H1 (cell line): ENCODE measurements around the gene NR1I2. TPM values are rescaled to one million over a fixed set of nuclear protein-coding genes. Genes with fewer than 3 reads are reported as not detected.

ENCODE experiments used
- CTCF ChIA-PET: fragments of 300-600 bp; sonication (Branson Sonifier 250); formaldehyde crosslinking; loops from one replicate; lab custom pipeline; 2021; ENCODE audit not compliant: partially characterized antibody; lab: Charles Lee
- POLR2A ChIA-PET: fragments of 300-600 bp; sonication (Branson Sonifier 250); formaldehyde crosslinking; loops from one replicate; lab custom pipeline; 2021; ENCODE audit warnings: inconsistent platforms; ENCODE audit not compliant: partially characterized antibody; lab: Charles Lee
- DNase-seq, 2 experiments: peaks; one replicate each; pipeline versions ENCODE4 v3.0.0 to v3.0.0-alpha.2; 2010 to 2022; ENCODE audit warnings: low spot score in 2 of 2, low read depth in 1 of 2, mixed read lengths in 1 of 2
- FAIRE-seq: peaks from 2 replicates; lab custom pipeline; 2011; peaks lifted over from hg19 to GRCh38; lab: Jason Lieb, UNC
- H2AFZ ChIP-seq: 2 replicates; pipeline ENCODE4 v1.8.1; 2012; ENCODE audit warnings: low read length, inconsistent platforms
- H2AK5ac ChIP-seq: 2 replicates; pipeline ENCODE4 v1.6.1; 2013; ENCODE audit warnings: low read depth, low read length
- H2BK120ac ChIP-seq: replicated peaks from 2 replicates; pipeline ENCODE3; 2013; ENCODE audit warnings: low read depth, low read length, inconsistent platforms
- H2BK12ac ChIP-seq: 2 replicates; pipeline ENCODE4 v1.6.1; 2013; ENCODE audit warnings: low read depth, low read length
- H2BK15ac ChIP-seq: 2 replicates; pipeline ENCODE4 v1.6.1; 2013; ENCODE audit warnings: low read length
- H2BK20ac ChIP-seq: 2 replicates; pipeline ENCODE4 v1.6.1; 2013; ENCODE audit warnings: low read length
- H2BK5ac ChIP-seq: 2 replicates; pipeline ENCODE4 v1.6.1; 2013; ENCODE audit warnings: low read depth, low read length
- H3K14ac ChIP-seq: 2 replicates; pipeline ENCODE4 v1.6.1; 2013; ENCODE audit warnings: inconsistent platforms; ENCODE audit not compliant: insufficient read length
- H3K18ac ChIP-seq: 2 replicates; pipeline ENCODE4 v1.6.1; 2013; ENCODE audit warnings: low read length; ENCODE audit errors: extremely low read depth
- H3K23ac ChIP-seq: 2 replicates; pipeline ENCODE4 v1.6.1; 2013; ENCODE audit warnings: inconsistent platforms; ENCODE audit not compliant: insufficient read length
- H3K23me2 ChIP-seq: 2 replicates; pipeline ENCODE4 v1.6.1; 2013; ENCODE audit warnings: low read depth, low read length
- H3K27ac ChIP-seq: 2 replicates; pipeline ENCODE4 v1.6.1; 2011; ENCODE audit warnings: low read depth, low read length, inconsistent platforms
- H3K27me3 ChIP-seq, 4 experiments: replicated peaks in 1 of 4; 1 replicate in 1 of 4; 2 replicates in 3 of 4; pipeline versions ENCODE4 v1.6.1 to v1.8.1; 2011 to 2013; ENCODE audit warnings: low read length in 3 of 4, mild to moderate bottlenecking in 3 of 4, inconsistent platforms in 2 of 4, mixed read lengths in 2 of 4, moderate library complexity in 1 of 4; ENCODE audit not compliant: control insufficient read depth in 3 of 4, insufficient read depth in 3 of 4; ENCODE audit errors: extremely low read depth in 1 of 4
- H3K36me3 ChIP-seq, 4 experiments: 2 replicates each; pipeline versions ENCODE4 v1.6.1 to v1.8.1; 2011 to 2013; ENCODE audit warnings: mild to moderate bottlenecking in 4 of 4, low read length in 3 of 4, moderate library complexity in 2 of 4, control low read depth in 1 of 4, inconsistent platforms in 1 of 4; ENCODE audit not compliant: insufficient read depth in 4 of 4, control insufficient read depth in 2 of 4
- H3K4ac ChIP-seq: replicated peaks from 2 replicates; pipeline ENCODE3; 2013; ENCODE audit warnings: low read length, low read depth, mixed read lengths, inconsistent platforms; ENCODE audit not compliant: insufficient read length
- H3K4me1 ChIP-seq, 4 experiments: replicated peaks in 1 of 4; 1 replicate in 1 of 4; 2 replicates in 3 of 4; pipeline versions ENCODE4 v1.6.1 to v1.8.1; 2011 to 2013; ENCODE audit warnings: low read length in 3 of 4, inconsistent platforms in 2 of 4, mixed read lengths in 1 of 4; ENCODE audit not compliant: insufficient read depth in 4 of 4, control insufficient read depth in 3 of 4
- H3K4me2 ChIP-seq, 2 experiments: 2 replicates each; pipeline versions ENCODE4 v1.6.1 to v1.8.1; 2011 to 2013; ENCODE audit warnings: low read depth in 2 of 2, low read length in 2 of 2, control low read depth in 1 of 2, inconsistent platforms in 1 of 2, mild to moderate bottlenecking in 1 of 2; ENCODE audit not compliant: insufficient read depth in 1 of 2
- H3K4me3 ChIP-seq, 4 experiments: fragments of 200-600, 300-600 bp in 1 of 4; sonication (generic), shearing (Covaris generic), sonication (Bioruptor Twin) in 1 of 4; 2 replicates each; pipeline versions ENCODE4 v1.5.1 to v1.8.1; 2011 to 2016; ENCODE audit warnings: low read length in 4 of 4, low read depth in 3 of 4, control low read depth in 2 of 4, inconsistent platforms in 2 of 4, mild to moderate bottlenecking in 2 of 4, mixed read lengths in 1 of 4, moderate library complexity in 1 of 4; ENCODE audit not compliant: insufficient read depth in 2 of 4; ENCODE audit errors: extremely low read depth in 1 of 4
- H3K56ac ChIP-seq: replicated peaks from 2 replicates; pipeline ENCODE3; 2013; ENCODE audit warnings: low read depth, mild to moderate bottlenecking, mixed read lengths, low read length, inconsistent platforms; ENCODE audit not compliant: insufficient read length
- H3K79me1 ChIP-seq: 2 replicates; pipeline ENCODE4 v1.6.1; 2013; ENCODE audit warnings: low read depth, low read length, control low read depth
- H3K79me2 ChIP-seq, 2 experiments: 2 replicates each; pipeline versions ENCODE4 v1.6.1 to v1.8.1; 2012 to 2013; ENCODE audit warnings: low read length in 2 of 2, mild to moderate bottlenecking in 2 of 2, inconsistent platforms in 1 of 2; ENCODE audit not compliant: insufficient read depth in 2 of 2, control insufficient read depth in 1 of 2
- H3K9ac ChIP-seq, 4 experiments: replicated peaks in 1 of 4; 1 replicate in 1 of 4; 2 replicates in 3 of 4; pipeline versions ENCODE4 v1.6.1 to v1.8.1; 2011 to 2013; ENCODE audit warnings: low read depth in 3 of 4, low read length in 3 of 4, control low read depth in 2 of 4, mild to moderate bottlenecking in 2 of 4, moderate library complexity in 2 of 4, inconsistent platforms in 1 of 4; ENCODE audit errors: extremely low read depth in 1 of 4
- H3K9me3 ChIP-seq, 2 experiments: 2 replicates each; pipeline versions ENCODE4 v1.6.1 to v1.8.1; 2012 to 2013; ENCODE audit warnings: mild to moderate bottlenecking in 2 of 2, moderate library complexity in 2 of 2, control low read depth in 1 of 2, inconsistent platforms in 1 of 2, low read depth in 1 of 2, low read length in 1 of 2, mixed read lengths in 1 of 2; ENCODE audit not compliant: insufficient read depth in 2 of 2
- H4K20me1 ChIP-seq, 2 experiments: replicated peaks in 1 of 2; 2 replicates each; pipeline versions ENCODE3 to v1.8.1; 2011 to 2013; ENCODE audit warnings: inconsistent platforms in 2 of 2, low read length in 2 of 2, mild to moderate bottlenecking in 1 of 2; ENCODE audit not compliant: insufficient read depth in 2 of 2, control insufficient read depth in 1 of 2
- H4K5ac ChIP-seq: 2 replicates; pipeline ENCODE4 v1.6.1; 2013; ENCODE audit warnings: low read length, low read depth, mixed read lengths, inconsistent platforms; ENCODE audit not compliant: insufficient read length
- H4K8ac ChIP-seq: 2 replicates; pipeline ENCODE4 v1.8.0; 2013; ENCODE audit warnings: mild to moderate bottlenecking, moderate library complexity, low read length, inconsistent platforms; ENCODE audit not compliant: insufficient read depth; ENCODE audit errors: extremely low read depth
- H4K91ac ChIP-seq: replicated peaks from 2 replicates; pipeline ENCODE3; 2013; ENCODE audit warnings: low read length, mixed read lengths, inconsistent platforms; ENCODE audit not compliant: insufficient read length
- CBX5 ChIP-seq: fragments of 300-800, 300-1000 bp; sonication (generic); IDR thresholded peaks from 2 replicates; pipeline ENCODE4 v1.7.1; 2016; ENCODE audit warnings: antibody characterized with exemption, low read length, low read depth
- CEBPB ChIP-seq: IDR thresholded peaks from 2 replicates; pipeline ENCODE4 v1.6.1; 2012; ENCODE audit warnings: low read depth, low read length
- CTBP2 ChIP-seq: IDR thresholded peaks from 2 replicates; pipeline ENCODE4 v1.7.0; 2011; ENCODE audit warnings: borderline replicate concordance, mild to moderate bottlenecking, moderate library complexity, mixed read lengths, low read length; ENCODE audit not compliant: insufficient read depth, insufficient read length
- KDM5A ChIP-seq: fragments of 200-600 bp; IDR thresholded peaks from 2 replicates; pipeline ENCODE4 v1.7.1; 2012; ENCODE audit warnings: mild to moderate bottlenecking, low read length, inconsistent platforms, mixed read lengths
- POLR2A ChIP-seq, 2 experiments: IDR thresholded peaks; 1 replicate in 1 of 2; 2 replicates in 1 of 2; pipeline ENCODE4 v1.6.1; 2011; ENCODE audit warnings: low read depth in 2 of 2, low read length in 2 of 2, mild to moderate bottlenecking in 2 of 2; ENCODE audit errors: control extremely low read depth in 1 of 2
- SRF ChIP-seq: IDR thresholded peaks from 2 replicates; pipeline ENCODE4 v1.6.1; 2011; ENCODE audit warnings: mild to moderate bottlenecking, low read depth, low read length, moderate library complexity
- WGBS, 2 experiments: shearing (Covaris generic) in 1 of 2; methylation state at CpG; one replicate each; pipeline versions ENCODE4 v1.1.6 to v1.1.7; 2013 to 2015; ENCODE audit warnings: low lambda C conversion rate in 2 of 2, mixed read lengths in 2 of 2, inconsistent platforms in 1 of 2, low coverage in 1 of 2, missing lambda C conversion rate in 1 of 2; ENCODE audit not compliant: insufficient replicate concordance in 2 of 2, insufficient coverage in 1 of 2, insufficient read length in 1 of 2; ENCODE audit errors: extremely low coverage in 1 of 2, missing lambda C conversion rate in 1 of 2; 5-methylcytosine and 5-hydroxymethylcytosine counted together
- polyA plus RNA-seq, 7 experiments: library from polyadenylated mRNA; depleted of rRNA in 3 of 7; stranded (reverse) in 5 of 7; unstranded in 2 of 7; fragments of >200 nt in 5 of 7; fragments of 200-250 nt in 2 of 7; gene quantifications; 1 replicate in 5 of 7; 2 replicates in 1 of 7; 4 replicates in 1 of 7; pipeline versions ENCODE4 v1.2.1 to v1.2.3, GENCODE V29; 2011 to 2013; ENCODE audit warnings: missing spikeins in 2 of 7, mixed read lengths in 2 of 7
- total RNA-seq: library from RNA; stranded (reverse); fragmentation: NEBNext Ultra II Directional; extraction: Animal tissue kit (Norgen Biotek cat#: 25700); gene quantifications from 2 replicates; pipeline ENCODE4 v1.2.1, GENCODE V29; 2021

NR1I2 gene
- total and polyA plus RNA-seq, 2 of the 8 experiments (the other 6 are each of a cell fraction or from before 2014, with no cell fraction given) = 0.28 to 1.8 TPM

DNA sequence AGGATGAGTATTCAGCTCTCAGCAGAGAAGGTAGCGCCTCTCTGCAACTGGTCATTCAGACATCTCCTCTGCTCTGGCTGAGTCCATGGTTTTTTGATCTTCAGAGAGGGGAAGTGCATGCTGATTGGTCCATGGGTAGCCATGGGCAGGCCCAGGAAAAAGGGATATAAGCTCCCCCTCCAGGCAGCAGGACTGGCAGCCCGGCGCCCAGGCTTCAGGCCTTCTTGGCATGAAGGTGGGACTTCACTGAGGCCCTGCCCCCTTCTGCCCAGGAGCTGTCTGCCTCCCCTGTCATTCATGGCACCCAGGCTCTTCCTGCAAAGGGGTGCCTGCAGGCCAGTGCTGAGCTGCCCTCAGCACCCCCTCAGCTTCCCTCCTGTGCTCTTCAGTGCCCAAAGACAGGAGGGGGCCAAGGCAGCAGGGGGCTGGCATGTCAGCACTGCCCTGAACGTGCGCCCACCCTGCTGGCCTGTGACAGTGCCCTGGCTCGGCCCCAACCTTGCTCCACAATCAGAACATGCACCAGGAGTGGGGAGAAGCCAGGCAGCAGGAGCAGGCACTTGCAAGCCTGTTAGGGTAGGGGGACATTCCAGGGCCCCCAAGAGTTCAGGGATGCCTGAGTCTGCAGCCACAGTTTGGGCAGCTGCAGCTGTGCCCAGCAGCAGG, 13.8 kb upstream of the NR1I2 start:
- Histone ChIP-seq H3K4me3 (no peak overlapping the region), H3K27me3 (peaks cover 0 to 1% (median 0%) of the 10 kb centered on the region in 4 experiments; a peak in 1 of 7 replicates), H3K4me2 (no peak overlapping the region), H3K9ac (no peak overlapping the region), H2AFZ (no peak overlapping the region), H4K20me1 (no peaks in the 10 kb centered on the region), H2BK12ac (no peak overlapping the region), H3K23ac (no peak overlapping the region), H3K14ac (no peak overlapping the region), H2BK15ac (no peak overlapping the region), H3K4me1 (no peaks in the 10 kb centered on the region), H3K23me2 (no peaks in the 10 kb centered on the region), H2BK5ac (no peak overlapping the region), H3K56ac (no peak overlapping the region), H3K79me1 (no peaks in the 10 kb centered on the region), H3K18ac (no peak overlapping the region), H2BK120ac (no peak overlapping the region), H2AK5ac (no peak overlapping the region), H4K91ac (no peak overlapping the region), H3K9me3 (peaks cover 0 to 9% of the 10 kb centered on the region in 2 experiments; a peak in 1 of 4 replicates), H4K5ac (no peak overlapping the region), H2BK20ac (no peak overlapping the region), H3K79me2 (no peaks in the 10 kb centered on the region), H4K8ac (no peak overlapping the region; the same call in 1 of the 2 replicates), H3K27ac (no peak overlapping the region), H3K4ac (no peak overlapping the region), H3K36me3 (no peaks in the 10 kb centered on the region)
- DNase-seq = no peak
- no peak for TF ChIP-seq CTBP2
- TF ChIP-seq CEBPB = no peak
- no peak for TF ChIP-seq CBX5
- TF ChIP-seq KDM5A = no peak
- no peak for TF ChIP-seq SRF
- no peak for TF ChIP-seq POLR2A (IDR thresholded peaks at IDR 0.05; ENCODE audit: control extremely low read depth in 1 of 2, low read depth in 2 of 2, low read length in 2 of 2)
- no peak for FAIRE-seq
- POLR2A ChIA-PET = no interaction called here
- WGBS, 2 experiments = 87% methylated on average over 6 of the region's 6 CpGs; no CpG with 5 or more reads in 1 of the 2 experiments
- CTCF ChIA-PET = interaction anchor here (1.2 to 2.1 kb wide), 2 partner anchors 16 to 379 kb away, joined by 3 to 5 read pairs; no protein-coding TSS in a partner anchor
